Measurements from ENCODE around the gene PF4V1.
"Not testable (repeated sequence)": the region's sequence is repeated elsewhere in the genome, so short reads cannot be mapped to it uniquely, and the experiment has no call there.

PF4V1 gene

GRCh38 chr4:73897380-73898136, 44.5 kb downstream of the PF4V1 start:
- CTCF ChIA-PET, result interaction anchor here (1.1 to 1.2 kb wide), 2 partner anchors 16 to 17 kb away, joined by 3 read pairs; no protein-coding TSS in a partner anchor
- no peak for DNase-seq (ENCODE audit: extremely low spot score)
- POLR2A ChIA-PET, result no interaction called here
- TF ChIP-seq CTCF (IDR thresholded peaks at IDR 0.05; ENCODE audit: control extremely low read depth, extremely low read depth, low read depth, missing control alignments), result no peak

GRCh38 chr4:73899338-73899737, 46.2 kb downstream of the PF4V1 start:
- CTCF ChIA-PET, result interaction anchor here (0.9 to 1.3 kb wide), 3 partner anchors 9 to 29 kb away, joined by 3 to 6 read pairs (median 3); no protein-coding TSS in a partner anchor
- DNase-seq (ENCODE audit: extremely low spot score); POLR2A ChIA-PET: not testable (repeated sequence)

GRCh38 chr4:73901031-73901430, 47.9 kb downstream of the PF4V1 start:
- CTCF ChIA-PET, result interaction anchor here (1.4 to 2.2 kb wide), 2 partner anchors 15 to 22 kb away, joined by 5 to 6 read pairs; no protein-coding TSS in a partner anchor
- POLR2A ChIA-PET, result no interaction called here
- DNase-seq (ENCODE audit: extremely low spot score), result no peak
- no peak for TF ChIP-seq CTCF (IDR thresholded peaks at IDR 0.05; ENCODE audit: control extremely low read depth, extremely low read depth, low read depth, missing control alignments)

- CTCF ChIA-PET, result interaction anchor here (1.4 to 2.2 kb wide), 2 partner anchors 10 to 21 kb away, joined by 3 to 5 read pairs; no protein-coding TSS in a partner anchor
- no peak for TF ChIP-seq CTCF (IDR thresholded peaks at IDR 0.05; ENCODE audit: control extremely low read depth, extremely low read depth, low read depth, missing control alignments)
- no peak for DNase-seq (ENCODE audit: extremely low spot score)
- POLR2A ChIA-PET, result no interaction called here
These were observed 49.0 kb downstream of the PF4V1 start for GRCh38 chr4:73902038-73902637.

- DNase-seq (ENCODE audit: extremely low spot score), result no peak
- TF ChIP-seq CTCF (IDR thresholded peaks at IDR 0.05; ENCODE audit: control extremely low read depth, extremely low read depth, low read depth, missing control alignments), result no peak
- CTCF ChIA-PET, result interaction anchor here (1.4 kb wide), 1 partner anchor 11 kb away, joined by 3 read pairs; no protein-coding TSS in a partner anchor
- POLR2A ChIA-PET, result no interaction called here
These were observed 49.9 kb downstream of the PF4V1 start for GRCh38 chr4:73902817-73903547.

All from GM10248 (cell line).